GM21825 (cell line): ENCODE results near the gene STRN3.
A peak's percentile ranks its signal among the peaks of the same experiment; 100 is the strongest.

Source experiments
- ATAC-seq: cut with Tn5 transposase; IDR thresholded peaks from one replicate; pipeline ENCODE4 v1.9.1; 2021; ENCODE audit warnings: mild to moderate bottlenecking, moderate library complexity; ENCODE audit not compliant: unreplicated experiment

The STRN3 gene

GRCh38 chr14:30875788-30876053, 150.5 kb downstream of the STRN3 start:
- ATAC-seq: no peak

GRCh38 chr14:30874999-30875787, 151.0 kb downstream of the STRN3 start:
- ATAC-seq: peak; percentile 26

DNA sequence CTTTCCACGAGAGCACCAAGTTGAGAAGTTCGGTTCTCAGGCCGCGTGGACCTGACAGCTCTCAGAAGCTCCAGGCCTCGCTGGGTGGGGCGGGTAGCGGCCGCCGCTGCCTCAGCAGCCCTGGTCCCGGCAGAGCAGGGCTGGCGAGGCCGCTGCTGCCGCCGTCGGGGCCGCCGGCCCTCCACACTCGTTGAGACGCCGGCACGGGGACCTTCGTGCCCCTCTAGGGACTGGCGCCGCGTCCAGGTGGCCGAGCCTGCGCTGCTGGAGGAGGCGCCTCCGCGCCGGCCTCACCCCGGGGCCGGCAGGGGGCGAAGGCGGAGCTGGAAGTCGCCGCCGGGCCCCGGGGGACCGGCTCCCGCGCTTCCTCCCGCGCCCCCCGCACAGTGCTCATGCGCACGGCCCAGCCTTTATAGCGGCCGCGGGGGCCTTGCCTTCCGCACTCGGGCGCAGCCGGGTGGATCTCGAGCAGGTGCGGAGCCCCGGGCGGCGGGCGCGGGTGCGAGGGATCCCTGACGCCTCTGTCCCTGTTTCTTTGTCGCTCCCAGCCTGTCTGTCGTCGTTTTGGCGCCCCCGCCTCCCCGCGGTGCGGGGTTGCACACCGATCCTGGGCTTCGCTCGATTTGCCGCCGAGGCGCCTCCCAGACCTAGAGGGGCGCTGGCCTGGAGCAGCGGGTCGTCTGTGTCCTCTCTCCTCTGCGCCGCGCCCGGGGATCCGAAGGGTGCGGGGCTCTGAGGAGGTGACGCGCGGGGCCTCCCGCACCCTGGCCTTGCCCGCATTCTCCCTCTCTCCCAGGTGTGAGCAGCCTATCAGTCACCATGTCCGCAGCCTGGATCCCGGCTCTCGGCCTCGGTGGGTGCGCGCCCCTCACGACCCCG, 151.8 kb downstream of the STRN3 start, which contains the start of gene COCH:
TSS of gene COCH (plus strand) at position 440 of the 879 bp plus-strand sequence. CDS start at position 820, 380 bp downstream.
- peak; percentile 75 for ATAC-seq

DNA sequence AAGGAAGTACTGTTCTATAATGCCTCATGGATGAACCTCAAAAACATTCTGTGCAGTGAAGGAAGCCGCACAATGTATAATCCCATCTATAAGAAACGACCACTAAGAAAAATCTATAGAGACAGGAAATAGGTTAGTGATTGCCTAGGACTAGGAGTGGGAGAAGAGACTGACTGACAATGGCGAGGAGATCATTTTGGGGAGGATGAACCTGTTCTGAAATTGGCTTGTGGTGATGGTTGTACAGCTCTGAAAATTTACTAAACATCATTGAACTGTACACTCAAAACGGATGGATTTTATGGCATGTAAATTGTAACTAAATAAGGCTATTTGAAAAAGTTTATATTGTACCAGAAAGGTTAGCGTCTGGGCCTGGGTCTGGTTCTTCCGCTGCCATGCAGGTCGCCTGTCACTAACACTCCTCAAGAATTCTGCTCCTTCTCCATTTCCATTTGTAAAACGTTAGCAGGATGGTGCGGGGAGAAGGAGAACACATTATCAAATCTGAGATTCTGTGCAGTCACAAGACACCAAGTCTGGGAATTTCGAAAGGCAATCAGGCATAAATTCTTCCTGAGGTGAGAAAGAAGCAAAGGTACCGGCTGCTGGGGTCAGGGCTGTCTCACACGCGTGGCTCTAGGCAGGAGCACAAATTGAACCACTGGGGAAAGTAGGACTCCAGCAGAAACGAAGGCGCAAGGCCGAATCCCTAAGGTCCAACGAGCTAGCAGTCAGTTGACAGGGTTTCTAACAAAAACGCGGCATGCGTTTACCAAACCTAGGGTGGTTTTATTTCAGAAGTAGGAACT, 152.7 kb downstream of the STRN3 start:
- ATAC-seq: no peak

GRCh38 chr14:30872602-30873001, 153.6 kb downstream of the STRN3 start:
- no peak for ATAC-seq

- ATAC-seq: no peak
Observed at GRCh38 chr14:30869551-30870155, 156.5 kb downstream of the STRN3 start.

- ATAC-seq: no peak
Observed at GRCh38 chr14:30868736-30869135, 157.4 kb downstream of the STRN3 start.

- no peak for ATAC-seq
Observed at GRCh38 chr14:30864934-30865333, 161.2 kb downstream of the STRN3 start.

DNA sequence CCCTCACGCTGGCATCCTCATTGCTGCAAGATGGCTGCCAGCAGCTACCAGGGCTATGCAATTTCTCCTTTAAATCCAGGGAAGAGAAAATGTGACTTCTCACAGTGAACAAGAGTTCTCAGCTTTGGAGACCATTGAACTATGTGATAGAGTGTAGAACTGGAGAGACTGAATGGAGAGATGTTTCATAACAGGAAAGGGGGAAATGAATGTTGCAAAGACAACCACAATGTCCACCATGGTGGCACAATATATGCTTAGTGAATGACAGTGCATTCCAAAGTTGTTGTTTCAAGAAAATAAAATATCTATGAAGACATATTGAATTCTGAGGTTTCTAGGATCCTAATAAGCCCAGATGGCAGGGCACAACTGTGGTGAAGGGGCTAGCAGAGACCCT, 165.0 kb downstream of the STRN3 start:
- ATAC-seq: no peak

DNA sequence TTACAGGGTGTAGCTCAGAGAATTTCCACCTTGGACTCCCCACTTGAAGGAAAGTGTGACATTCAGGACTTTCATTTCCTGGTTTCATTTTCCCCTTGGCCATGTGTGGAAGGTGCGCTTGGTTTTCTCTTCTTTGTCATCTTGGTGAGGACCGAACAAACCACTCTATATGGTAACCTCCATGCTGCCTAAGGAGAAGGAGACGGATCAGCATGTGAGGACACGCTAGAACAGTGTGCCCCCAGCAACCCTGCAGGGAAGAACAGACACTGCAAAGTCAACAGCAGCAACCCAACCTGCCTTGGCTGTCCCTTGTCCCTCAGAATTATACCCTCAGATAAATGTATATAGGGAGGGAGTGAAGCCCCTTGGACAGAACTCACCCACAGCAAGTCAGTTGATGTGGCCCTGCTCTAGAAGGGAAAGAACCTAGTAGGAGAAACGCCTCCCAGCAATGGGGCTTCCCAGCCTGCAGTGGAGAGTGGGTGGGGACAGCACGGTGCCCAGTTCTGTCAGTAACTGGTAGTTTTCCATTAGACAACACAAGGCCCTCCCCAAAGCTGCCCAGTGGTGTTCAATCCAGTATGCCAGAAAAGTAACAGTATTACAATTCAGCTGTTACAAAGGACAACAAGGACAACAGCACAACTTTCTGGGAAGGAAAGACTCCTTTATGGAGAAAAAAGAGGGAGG, 170.7 kb downstream of the STRN3 start:
- ATAC-seq: peak; percentile 70

DNA sequence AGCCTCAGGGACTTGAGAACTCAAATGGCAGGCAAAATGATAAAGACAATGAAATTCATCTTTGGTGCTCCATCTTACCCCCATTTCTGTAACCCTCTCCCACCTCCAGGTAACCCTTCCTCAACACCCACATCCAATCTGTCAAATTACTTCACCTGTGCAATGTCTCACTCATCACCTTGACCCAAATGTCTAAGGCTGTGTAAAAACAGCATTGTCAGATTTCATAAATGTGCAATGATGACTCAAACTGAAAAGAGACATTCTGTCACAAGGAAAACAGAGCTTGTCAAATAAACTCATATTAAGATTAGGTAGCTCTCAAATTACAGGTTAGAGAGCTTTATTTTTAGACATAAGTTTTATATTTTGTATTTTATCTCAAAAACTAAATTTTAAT, 171.7 kb downstream of the STRN3 start:
- no peak for ATAC-seq

GRCh38 chr14:30853946-30854345, 172.2 kb downstream of the STRN3 start:
- ATAC-seq: no peak

- no peak for ATAC-seq
Observed at GRCh38 chr14:30849983-30850382, 176.2 kb downstream of the STRN3 start.

DNA sequence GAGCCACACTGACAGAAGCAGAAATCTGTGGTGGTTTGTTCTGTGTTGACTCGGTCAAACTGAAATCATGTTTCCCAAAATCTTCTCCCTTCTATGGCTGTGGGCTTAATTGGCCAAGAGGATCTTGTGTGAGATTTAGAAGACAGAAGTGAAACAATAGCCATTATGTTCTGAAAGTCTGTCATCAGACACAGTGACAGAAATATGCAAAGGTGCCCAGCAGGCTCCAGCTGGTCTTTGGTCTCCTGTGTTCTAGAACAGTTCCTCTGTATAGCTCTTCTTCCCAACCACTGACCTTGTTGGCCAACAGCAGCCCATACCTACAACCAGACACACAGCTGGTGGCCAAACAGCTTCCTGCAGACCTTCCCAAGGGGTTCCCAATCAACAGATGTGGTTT, 176.8 kb downstream of the STRN3 start:
- ATAC-seq: peak; percentile 94

DNA sequence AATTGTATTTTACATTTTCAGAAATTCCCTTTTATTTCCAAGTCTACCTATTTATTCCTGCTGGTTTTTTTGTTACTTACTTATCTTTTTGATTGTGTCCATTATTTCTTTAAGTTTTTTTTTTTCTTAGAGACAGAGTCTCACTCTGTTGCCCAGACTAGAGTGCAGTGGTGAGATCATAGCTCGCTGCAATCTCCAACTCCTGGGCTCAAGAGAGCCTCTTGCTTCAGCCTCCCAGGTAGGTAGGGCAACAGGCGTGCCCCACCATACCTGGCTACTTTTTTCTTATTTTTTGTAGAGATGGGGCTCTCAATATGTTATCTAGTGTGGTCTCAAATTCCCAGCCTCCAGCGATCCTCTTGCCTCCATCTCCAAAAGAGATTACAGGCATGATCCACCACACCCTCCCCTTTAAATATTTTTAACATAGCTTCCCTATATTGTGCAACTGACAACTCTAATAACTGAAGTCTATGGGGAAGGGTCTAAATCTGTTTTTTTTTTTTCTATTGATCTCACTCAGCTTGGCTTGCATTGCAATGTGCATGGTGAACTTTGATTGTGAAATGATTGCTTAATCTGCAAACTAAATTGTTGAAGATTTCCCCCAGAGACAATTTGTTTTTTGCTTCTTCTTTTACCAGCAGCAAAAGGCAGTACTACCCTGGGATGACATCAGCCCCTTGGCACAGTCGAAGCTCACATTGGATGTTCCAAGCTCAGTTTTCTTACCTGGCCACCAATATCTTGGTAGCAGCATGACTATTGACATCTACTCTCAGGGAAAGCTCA, 177.5 kb downstream of the STRN3 start:
- ATAC-seq: no peak
